Stimulated activated CD8-positive, alpha-beta memory T cell treated with anti-CD3 and anti-CD28 coated beads, Interleukin-4, amount 100 ng/mL, for 48 hours (primary cell): ENCODE data around the gene SIGLEC10.
"Not testable (repeated sequence)": the region's sequence is repeated elsewhere in the genome, so short reads cannot be mapped to it uniquely, and the experiment has no call there.

Source experiments
- DNase-seq: peaks from one replicate; pipeline ENCODE4 v3.0.0-alpha.2; 2020

The SIGLEC10 gene

GRCh38 chr19:51440052-51440451 lies 22.6 kb upstream of the SIGLEC10 start:
- no peak for DNase-seq

GRCh38 chr19:51439021-51439465 lies 21.6 kb upstream of the SIGLEC10 start:
- peak; percentile 56 for DNase-seq

GRCh38 chr19:51434456-51434855 lies 17.0 kb upstream of the SIGLEC10 start:
- no peak for DNase-seq

- DNase-seq, result no peak
Measured at GRCh38 chr19:51433043-51433442, 15.6 kb upstream of the SIGLEC10 start.

- DNase-seq, result no peak
Measured at GRCh38 chr19:51431124-51431523, 13.7 kb upstream of the SIGLEC10 start.

GRCh38 chr19:51430221-51430620 lies 12.8 kb upstream of the SIGLEC10 start:
- DNase-seq, result no peak

GRCh38 chr19:51427201-51427600 lies 9.8 kb upstream of the SIGLEC10 start:
- no peak for DNase-seq

- peak; percentile 99 for DNase-seq
Measured at GRCh38 chr19:51422053-51422448, 4.6 kb upstream of the SIGLEC10 start.

GRCh38 chr19:51421229-51422052 lies 4.0 kb upstream of the SIGLEC10 start:
- no peak for DNase-seq

- DNase-seq, result not testable (repeated sequence)
Measured at GRCh38 chr19:51420511-51420910, 3.1 kb upstream of the SIGLEC10 start.

GRCh38 chr19:51418707-51419106 lies 1.3 kb upstream of the SIGLEC10 start:
- peak; percentile 42 for DNase-seq

- DNase-seq, result no peak
Measured at GRCh38 chr19:51417810-51418157, 342 bp upstream of the SIGLEC10 start.

GRCh38 chr19:51416422-51416821 lies 1.0 kb downstream of the SIGLEC10 start:
- DNase-seq, result not testable (repeated sequence)

- no peak for DNase-seq
Measured at GRCh38 chr19:51415187-51415586, 2.3 kb downstream of the SIGLEC10 start.

- DNase-seq, result no peak
Measured at GRCh38 chr19:51410950-51411748, 6.3 kb downstream of the SIGLEC10 start.

GRCh38 chr19:51407511-51408131 lies 9.8 kb downstream of the SIGLEC10 start:
- DNase-seq, result peak; percentile 49

GRCh38 chr19:51402117-51402516 lies 15.3 kb downstream of the SIGLEC10 start:
- no peak for DNase-seq

GRCh38 chr19:51399936-51400335 lies 17.5 kb downstream of the SIGLEC10 start:
- not testable (repeated sequence) for DNase-seq

GRCh38 chr19:51399231-51399630 lies 18.2 kb downstream of the SIGLEC10 start:
- DNase-seq, result no peak

- DNase-seq, result no peak
Measured at GRCh38 chr19:51398096-51398704, 19.2 kb downstream of the SIGLEC10 start.

- not testable (repeated sequence) for DNase-seq
Measured at GRCh38 chr19:51397453-51397852, 20.0 kb downstream of the SIGLEC10 start.

GRCh38 chr19:51396175-51396574 lies 21.3 kb downstream of the SIGLEC10 start:
- no peak for DNase-seq
